HG02981 (cell line): ENCODE results near the gene ZFAND3.

Experiments used
- ATAC-seq: cut with Tn5 transposase; IDR thresholded peaks from one replicate; pipeline ENCODE4 v1.9.1; 2021; ENCODE audit warnings: mild to moderate bottlenecking, moderate library complexity; ENCODE audit not compliant: unreplicated experiment

Gene ZFAND3

GRCh38 chr6:38143191-38144150 lies 323.9 kb downstream of the ZFAND3 start:
- ATAC-seq = no peak

DNA sequence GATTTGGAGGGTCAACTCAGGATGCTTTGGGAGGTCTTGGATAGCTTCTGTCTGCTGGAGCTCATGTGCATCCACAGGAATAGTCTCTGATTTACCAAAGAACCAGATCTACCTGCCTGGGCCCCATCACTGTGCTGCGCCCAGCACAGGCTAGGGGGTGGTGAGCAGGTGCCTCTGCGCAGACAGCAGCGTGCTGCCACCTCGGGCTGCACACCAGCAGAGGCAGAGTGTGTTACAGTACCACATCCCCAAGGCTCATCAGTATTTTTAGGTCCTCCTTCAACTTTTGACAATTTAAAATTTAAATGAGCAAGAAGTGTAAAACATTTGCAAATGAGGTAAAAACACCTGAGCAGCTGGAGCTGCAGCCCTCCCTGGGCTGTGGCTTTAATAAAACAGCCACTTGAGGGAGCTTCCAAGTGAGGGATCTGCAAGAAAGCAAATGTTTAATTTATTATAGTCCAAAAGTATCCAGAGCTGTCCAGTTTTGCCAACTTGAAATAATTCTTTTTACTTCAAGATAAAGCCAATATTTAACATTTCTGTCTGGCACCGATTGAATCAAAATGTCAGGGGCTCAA lies 324.9 kb downstream of the ZFAND3 start:
- no peak for ATAC-seq

DNA sequence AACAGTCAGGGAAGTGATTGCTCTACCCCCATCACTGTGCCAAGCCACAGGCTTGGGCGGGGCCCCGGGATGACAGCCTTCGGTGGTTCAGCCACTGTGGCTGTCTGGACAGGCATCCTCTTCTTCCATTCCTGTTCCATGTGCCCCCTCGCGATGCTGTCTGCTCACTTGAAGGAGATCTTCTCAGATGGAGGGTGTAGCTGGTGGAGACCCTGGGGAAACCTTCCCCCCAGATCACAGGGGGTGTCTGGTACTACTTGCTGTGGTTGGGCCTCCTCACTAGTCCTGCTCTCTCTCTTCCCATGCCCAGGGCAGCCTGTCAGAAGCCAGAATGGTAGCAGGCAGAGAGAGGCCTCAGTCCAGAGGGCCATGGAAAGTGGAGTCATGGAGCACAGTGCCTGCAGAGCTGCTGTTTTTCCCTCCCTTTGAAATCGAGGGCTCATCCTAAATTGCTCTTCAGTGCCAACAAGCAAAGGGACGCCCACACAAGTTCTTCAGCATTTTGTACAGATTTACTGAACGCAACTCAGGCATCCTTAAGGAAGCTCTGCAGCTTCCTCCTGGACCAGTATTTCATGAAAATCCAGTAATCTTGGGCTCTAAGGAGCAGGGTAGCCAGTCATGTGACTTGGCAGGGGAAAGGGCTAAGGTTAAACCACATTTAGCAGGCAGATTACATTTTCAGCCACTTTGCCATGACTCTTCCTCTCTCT lies 326.6 kb downstream of the ZFAND3 start:
- no peak for ATAC-seq

GRCh38 chr6:38146734-38147027 lies 327.2 kb downstream of the ZFAND3 start:
- no peak for ATAC-seq

GRCh38 chr6:38148606-38149005 lies 329.1 kb downstream of the ZFAND3 start:
- no peak for ATAC-seq

- no peak for ATAC-seq
Observed at GRCh38 chr6:38149531-38149930, 330.0 kb downstream of the ZFAND3 start.

DNA sequence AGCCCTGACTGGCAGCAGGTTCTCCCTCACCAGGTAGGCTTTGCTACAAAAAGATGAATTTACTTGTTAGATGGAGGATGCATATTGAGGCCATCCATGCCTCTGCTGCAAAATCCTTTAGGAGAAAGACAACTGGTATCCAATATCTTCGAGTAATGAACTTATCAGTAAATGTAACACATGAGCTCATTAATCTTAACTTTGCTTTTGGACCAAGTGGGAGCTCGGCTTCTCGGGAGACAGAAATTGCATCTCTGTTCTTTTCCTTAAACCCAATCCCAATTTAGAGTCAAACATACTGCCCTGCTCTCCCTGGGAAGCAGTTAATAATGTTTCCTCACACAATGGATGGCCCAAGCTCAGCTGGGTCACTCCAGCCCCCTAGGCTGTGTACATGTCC lies 330.5 kb downstream of the ZFAND3 start:
- ATAC-seq = no peak

- no peak for ATAC-seq
Observed at GRCh38 chr6:38150681-38151296, 331.3 kb downstream of the ZFAND3 start.

DNA sequence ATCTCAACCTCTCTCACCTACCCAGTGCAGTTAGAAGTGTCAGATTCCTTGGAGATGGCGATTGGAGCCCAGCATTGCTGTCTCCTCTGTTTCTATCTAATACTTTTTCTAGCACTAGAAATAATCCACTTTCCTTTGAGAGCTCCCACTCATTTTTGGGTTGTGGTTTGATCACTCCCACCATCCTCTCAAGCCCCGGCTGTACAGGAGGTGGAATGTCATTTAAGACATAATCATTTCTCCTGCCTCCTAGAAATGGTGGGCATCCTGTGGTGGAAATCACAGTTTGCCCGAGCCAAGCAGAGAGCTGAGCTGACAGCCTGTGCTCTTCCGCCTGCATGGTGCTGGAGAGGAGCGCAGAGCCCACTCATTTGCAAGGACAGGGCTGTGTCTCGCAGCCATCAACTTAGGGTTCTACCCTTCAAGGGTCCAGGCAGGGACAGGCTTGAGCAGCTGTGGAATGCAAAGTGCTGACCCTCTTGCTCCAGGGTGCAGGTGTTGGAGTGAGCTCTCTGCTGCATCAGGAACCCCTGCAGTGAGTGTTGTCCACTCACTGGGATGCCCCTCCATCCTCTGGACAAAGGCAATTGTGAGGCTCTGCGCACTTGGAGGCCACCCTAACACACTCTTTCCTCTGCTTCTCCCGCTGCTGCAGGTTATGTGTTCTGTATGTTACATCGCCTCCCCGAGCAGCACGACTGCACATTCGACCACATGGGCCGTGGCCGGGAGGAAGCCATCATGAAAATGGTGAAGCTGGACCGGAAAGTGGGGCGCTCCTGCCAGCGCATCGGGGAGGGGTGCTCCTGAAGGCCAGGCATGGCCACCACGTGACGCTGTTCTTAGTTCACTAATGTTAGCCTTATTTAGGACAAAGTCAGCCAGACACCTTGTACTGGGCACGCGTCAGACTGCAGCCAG lies 332.3 kb downstream of the ZFAND3 start:
- no peak for ATAC-seq

DNA sequence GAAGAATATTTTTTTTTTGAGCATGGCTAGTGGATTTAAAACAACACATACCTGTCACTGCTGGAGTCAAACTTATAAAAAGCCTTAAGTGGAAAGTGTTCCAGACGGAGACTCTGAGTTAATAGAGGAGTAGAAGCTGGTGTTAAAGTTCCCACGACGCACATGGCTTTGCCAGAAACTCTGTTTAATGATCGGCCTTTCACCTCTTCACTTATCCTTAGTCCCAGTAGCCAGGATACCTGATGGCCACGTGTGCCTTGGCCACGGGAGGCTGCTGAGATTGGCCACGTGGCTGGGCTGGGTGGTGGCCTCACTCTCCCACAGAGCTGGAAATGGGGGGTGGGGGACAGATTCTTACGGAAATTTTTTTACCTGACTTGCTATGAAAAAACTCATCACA lies 333.1 kb downstream of the ZFAND3 start:
- ATAC-seq = no peak

DNA sequence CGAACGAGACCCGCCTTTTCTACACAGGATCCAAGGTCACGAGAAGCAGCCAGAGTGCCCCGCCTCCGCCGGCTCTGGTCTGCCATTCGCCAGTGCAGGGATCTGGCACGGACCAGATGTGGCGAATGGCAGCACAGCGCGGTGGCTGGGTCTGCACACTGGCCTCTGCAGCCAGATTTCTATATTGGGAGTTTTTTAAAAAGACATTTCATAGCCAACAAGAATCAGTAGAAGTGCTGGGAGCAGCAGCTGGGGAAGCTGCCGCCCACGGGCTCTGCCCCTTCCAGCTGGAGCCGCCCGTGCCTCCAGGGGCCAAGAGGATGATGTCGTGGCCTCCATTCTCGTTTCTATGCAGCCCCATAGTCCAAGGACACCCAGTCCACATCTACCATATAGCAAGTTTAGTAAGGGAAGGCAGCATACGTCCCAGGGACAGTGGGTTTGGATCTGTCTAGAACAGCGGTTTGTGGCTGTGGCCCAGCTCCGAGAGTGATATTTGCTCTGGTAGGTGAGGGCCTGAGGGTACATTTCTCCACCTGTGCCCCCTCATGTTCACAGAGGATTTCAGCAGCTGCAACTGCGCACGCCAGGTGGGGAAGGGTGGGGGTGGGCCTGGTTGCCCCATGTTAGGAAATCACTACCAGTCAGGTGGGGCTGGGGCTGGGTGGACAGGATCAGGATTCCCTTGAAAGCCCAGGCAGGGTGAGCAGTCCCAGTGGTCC lies 333.7 kb downstream of the ZFAND3 start:
- ATAC-seq = no peak

- ATAC-seq = no peak
Observed at GRCh38 chr6:38153798-38154345, 334.3 kb downstream of the ZFAND3 start.

DNA sequence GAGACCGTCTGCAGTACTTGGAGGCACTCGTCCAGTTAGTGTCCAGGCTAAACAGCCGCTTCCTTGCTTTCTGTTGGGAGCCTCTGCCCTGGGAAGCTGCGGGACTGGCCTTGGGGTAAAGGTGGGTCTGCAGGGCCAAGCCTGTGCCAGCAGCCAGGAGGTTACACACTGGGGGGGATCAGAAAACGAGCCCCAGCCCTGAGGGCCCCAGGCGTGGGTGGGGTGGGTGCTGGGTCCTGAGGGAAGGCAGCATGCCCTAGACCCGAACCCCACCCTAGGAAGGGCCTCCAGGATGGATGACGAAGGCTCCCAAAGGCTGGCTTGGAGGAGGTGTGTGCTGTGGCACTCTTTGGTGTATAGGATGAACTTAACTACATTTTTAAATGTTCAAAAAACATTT lies 335.2 kb downstream of the ZFAND3 start:
- no peak for ATAC-seq

DNA sequence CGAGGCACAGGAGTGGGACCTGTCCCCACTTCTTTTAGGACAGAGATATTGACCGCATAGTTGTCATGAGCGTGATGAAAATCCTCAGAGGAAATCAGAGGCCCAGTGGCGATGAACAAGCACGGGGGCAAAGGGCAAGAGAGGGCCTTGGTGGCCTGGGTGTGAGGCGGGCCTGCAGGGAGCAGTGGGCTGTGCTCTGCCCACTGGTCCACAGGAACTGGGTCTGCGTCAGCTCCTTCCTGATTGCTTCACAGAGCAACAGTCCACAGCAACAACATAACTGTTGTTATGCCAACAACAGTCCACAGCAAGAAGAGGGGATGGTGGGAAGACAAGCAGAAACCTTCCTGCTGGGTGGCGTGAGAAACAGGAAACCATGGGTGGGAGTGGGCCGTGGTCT lies 335.6 kb downstream of the ZFAND3 start:
- no peak for ATAC-seq

DNA sequence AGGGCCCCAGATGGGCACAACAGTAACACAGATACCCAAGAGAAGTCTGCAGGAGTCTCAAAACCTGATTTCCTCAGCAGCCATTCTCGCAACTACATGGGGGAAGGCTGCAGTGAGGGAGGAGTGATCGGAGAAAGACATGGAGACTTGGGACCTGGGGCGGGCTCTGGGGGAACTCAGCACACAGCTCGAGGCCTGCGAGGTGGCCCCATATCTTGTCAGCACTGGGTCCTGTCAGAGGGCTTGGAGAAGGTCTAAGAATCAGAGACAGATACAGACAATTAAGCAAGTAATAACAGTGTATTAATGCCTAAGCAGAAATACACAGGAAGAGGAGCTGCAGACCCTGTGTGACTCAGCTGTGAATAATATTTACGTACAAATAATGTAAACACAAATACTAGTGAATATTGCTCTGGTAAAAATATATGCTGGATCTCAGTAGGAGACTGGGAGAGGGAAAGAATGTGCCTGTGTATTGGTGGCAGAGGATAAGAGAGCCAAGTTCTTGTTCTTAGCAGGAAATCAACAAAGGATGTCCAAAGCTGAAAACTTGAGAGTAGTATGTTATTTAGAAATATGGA lies 336.2 kb downstream of the ZFAND3 start:
- no peak for ATAC-seq

GRCh38 chr6:38156818-38157565 lies 337.5 kb downstream of the ZFAND3 start:
- no peak for ATAC-seq

- no peak for ATAC-seq
Observed at GRCh38 chr6:38157905-38158304, 338.4 kb downstream of the ZFAND3 start.

DNA sequence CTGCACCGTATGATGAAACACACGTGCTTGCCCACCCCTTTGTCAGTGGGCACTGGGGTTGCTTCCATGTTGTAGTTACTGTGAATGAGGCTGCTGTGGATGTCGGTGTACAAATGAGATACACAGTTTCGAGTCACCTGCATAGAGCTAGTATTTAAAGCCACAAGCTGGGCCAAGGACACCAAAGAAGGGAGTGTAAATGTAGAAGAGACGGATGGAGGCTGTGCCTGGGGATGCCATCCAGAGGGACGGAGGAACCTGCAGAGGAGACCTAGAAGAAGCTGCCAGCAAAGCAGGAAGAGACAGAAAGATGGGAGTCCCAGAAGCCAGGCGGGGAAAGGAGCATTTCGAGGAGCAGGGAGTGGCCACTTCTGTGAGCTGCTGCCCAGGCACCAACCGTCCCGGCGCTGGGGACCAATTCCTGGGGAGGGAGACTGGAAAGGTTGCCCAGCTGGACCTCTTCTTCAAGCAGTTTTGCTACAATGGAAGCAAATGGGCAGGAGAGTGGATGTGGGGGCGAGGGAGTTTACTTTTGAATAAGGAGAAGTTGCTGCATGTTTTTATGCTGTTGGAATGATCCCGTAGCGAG lies 339.3 kb downstream of the ZFAND3 start:
- ATAC-seq = no peak
